IPS-18a (cell line): ENCODE results near the gene CHMP2A.
A peak's percentile ranks its signal among the peaks of the same experiment; 100 is the strongest.

Experiments used
- H3K27ac ChIP-seq: one replicate; pipeline ENCODE4 v1.5.1; 2013; ENCODE audit warnings: low read length
- H3K27me3 ChIP-seq: one replicate; pipeline ENCODE4 v1.6.1; 2013; ENCODE audit warnings: mild to moderate bottlenecking, low read length; ENCODE audit not compliant: control insufficient read depth, insufficient read depth
- H3K36me3 ChIP-seq: one replicate; pipeline ENCODE4 v1.6.1; 2013; ENCODE audit warnings: low read depth, low read length; ENCODE audit not compliant: control insufficient read depth
- H3K4me1 ChIP-seq: one replicate; pipeline ENCODE4 v1.6.1; 2013; ENCODE audit warnings: low read depth, low read length; ENCODE audit not compliant: control insufficient read depth
- H3K4me3 ChIP-seq: one replicate; pipeline ENCODE4 v1.5.1; 2013; ENCODE audit warnings: low read length
- H3K9ac ChIP-seq: one replicate; pipeline ENCODE4 v1.6.1; 2013; ENCODE audit warnings: mild to moderate bottlenecking, low read length, moderate library complexity
- H3K9me3 ChIP-seq: one replicate; pipeline ENCODE4 v1.6.1; 2013; ENCODE audit warnings: low read depth, low read length; ENCODE audit not compliant: control insufficient read depth

Gene CHMP2A

DNA sequence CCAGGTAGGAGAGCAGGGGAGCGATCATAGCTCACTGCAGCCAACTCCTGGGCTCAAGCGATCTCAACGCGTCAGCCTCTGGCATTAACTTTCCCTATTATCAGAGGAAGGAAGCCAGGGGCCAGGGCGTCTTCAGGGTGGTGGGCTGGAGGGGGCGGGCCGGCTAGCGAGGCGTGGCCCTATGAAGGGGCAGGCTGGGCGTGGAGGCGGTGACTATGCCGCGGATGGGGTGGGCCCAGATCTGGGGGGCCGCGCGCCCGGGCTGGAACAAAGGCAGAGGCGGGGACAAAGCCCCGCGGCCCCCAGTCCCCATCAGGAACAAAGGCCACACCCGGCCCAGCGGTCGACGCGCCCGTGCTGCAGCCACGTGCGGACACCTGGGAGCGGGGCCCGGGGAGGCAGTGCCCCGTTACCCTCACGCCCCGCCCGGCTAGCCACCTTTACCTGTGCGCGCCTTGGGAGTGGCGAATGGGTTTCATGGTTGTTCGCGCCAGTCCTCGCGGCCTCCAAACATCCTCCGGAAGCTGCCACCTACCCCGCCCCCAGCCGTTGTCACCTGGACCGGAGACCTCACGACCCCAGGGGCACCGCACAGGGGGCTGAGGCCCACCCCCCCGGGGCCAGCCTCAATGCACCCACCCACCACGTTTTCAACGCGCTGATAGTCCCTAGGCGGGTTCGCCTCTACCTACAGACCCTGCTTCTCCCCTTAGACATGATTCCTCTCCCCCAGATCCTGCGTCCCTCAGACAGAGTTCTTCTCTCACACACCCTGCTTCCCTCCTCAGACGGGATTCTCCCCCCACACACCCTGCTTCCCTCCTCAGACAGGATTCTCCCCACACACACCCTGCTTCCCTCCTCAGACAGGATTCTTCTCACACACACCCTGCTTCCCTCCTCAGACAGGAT, 16.4 kb downstream of the CHMP2A start:
- Histone ChIP-seq H3K9me3 (no peaks in the 10 kb centered on the region), H3K4me3 (peak overlapping the region; percentile 59), H3K27me3 (peaks cover 34% of the 10 kb centered on the region), H3K36me3 (no peaks in the 10 kb centered on the region), H3K4me1 (peaks cover 5% of the 10 kb centered on the region), H3K9ac (peak overlapping the region; percentile 86), H3K27ac (peak overlapping the region; percentile 94)

DNA sequence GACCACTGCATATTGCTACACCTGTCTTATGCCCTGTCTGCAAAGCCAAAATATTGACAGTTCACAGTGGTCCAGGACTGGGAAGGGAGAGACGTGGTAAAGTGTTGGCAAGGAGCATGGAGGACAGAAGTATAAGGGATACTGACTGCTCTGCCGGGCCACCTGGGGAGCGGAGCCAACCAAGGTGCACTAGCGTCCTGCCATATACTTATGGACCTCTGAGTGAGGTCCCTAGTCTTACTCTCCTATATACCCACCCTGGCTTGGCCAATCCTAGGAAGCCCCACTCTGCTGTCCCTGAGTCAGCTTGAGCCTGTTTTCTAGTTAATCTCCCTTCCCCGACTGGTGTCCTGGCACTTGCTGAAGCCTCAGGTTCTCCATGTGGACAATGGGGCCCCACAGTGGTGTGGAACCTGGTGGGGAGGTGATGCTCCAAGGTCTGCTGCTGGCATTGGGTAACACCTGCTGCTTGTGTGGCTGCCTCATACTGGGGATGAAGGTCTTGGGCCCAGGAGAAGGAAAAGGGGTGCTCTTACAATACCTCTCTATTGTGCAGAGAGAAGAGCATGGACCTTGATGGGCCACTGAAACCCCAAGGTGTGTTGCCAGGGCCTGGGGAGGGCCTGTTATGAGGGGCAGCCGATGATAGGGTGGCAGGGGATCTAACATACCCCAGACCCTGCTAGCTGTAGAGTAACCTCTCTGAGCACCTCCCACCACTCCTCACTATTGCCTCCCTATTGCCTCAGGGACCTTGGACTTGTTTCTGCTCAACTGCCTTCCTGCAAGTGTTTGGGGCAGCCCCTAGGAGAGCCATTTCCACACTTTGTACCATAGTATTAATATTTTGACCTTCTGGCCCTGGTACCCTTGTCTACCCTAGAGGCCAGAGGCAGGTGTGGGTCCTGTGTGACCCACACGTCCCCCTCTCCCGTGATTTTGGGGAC, 17.8 kb downstream of the CHMP2A start:
- Histone ChIP-seq H3K9me3 (no peaks in the 10 kb centered on the region), H3K27ac (no peak overlapping the region), H3K36me3 (no peaks in the 10 kb centered on the region), H3K9ac (peak overlapping the region; percentile 86), H3K27me3 (peaks cover 27% of the 10 kb centered on the region), H3K4me3 (no peak overlapping the region), H3K4me1 (peaks cover 5% of the 10 kb centered on the region)

DNA sequence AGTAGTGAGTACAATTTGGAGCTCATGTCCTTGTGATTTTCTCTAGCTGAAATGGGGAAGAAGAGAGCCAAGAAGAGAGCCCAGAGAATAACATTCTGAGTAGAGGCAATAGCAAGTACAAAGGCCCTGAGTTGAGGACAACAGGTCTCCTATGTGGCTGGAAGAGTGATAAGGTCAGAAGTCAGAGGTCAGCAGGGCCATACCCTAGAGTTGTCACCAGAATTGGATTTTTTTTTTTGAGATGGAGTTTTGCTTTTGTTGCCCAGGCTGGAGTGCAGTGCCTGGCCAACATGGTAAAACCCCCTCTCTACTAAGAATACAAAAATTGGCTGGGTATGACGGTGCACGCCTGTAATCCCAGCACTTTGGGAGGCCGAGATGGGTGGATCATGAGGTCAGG, 19.0 kb downstream of the CHMP2A start:
- Histone ChIP-seq H3K9ac (no peak overlapping the region), H3K9me3 (no peaks in the 10 kb centered on the region), H3K36me3 (no peaks in the 10 kb centered on the region), H3K4me3 (no peak overlapping the region), H3K4me1 (peaks cover 5% of the 10 kb centered on the region), H3K27me3 (peaks cover 26% of the 10 kb centered on the region), H3K27ac (no peak overlapping the region)

DNA sequence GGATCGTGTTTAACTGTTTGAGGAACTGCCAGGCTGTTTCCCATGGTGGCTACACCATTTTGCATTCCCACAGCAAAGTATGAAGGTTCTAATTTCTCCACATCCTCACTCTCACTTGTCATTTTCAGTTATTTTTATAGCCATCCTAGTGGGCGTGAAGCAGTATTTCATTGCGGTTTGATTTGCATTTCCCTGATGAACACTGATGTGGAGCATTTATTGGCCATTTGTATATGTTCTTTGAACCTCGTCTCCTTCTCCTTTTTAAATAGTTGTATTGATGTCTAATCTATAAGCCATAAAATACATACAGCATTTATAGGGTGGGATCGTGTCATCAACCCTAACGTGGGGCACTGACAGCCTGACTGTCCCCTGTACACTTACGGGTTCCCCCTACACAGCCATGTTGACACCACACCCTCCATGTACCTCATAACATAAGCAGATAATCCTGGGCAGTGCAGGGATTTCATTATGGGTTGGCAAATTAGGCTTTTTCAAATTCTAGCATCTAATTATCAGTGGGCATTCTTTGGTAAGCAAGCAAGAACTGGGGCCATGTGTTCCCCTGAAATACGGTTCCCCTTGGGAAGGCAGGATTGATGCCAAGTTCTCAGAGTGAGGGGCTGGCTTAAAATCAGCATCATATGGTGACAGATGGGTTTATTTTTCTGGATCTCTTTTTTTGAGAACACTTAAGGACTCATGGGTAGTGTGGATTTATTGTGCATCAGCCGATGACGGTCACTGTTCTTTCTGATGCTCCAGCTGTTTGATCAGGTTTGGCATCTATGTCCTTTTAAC, 23.7 kb downstream of the CHMP2A start:
- no peak overlapping the region for H3K4me3 ChIP-seq
- no peak overlapping the region for H3K9ac ChIP-seq
- H3K36me3 ChIP-seq, result no peaks in the 10 kb centered on the region
- H3K4me1 ChIP-seq, result no peaks in the 10 kb centered on the region
- no peak overlapping the region for H3K27ac ChIP-seq
- H3K9me3 ChIP-seq, result no peaks in the 10 kb centered on the region
- peaks cover 18% of the 10 kb centered on the region for H3K27me3 ChIP-seq

DNA sequence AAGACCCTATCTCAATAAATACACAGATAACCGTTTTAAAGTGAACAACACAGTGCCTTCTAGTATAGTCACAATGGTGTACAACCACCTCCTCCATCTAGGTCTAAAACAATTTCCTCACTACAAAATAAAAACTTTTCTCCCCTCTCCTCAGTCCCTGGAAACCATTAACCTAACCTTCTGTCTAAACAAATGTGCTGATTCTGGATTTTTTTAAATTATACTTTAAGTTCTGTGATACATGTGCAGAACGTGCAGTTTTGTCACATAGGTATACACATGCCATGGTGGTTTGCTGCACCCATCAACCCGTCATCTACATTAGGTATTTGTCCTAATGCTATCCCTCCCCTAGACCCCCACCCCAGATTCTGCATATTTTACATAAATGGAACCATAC, 25.5 kb downstream of the CHMP2A start:
- Histone ChIP-seq H3K4me1 (peaks cover 4% of the 10 kb centered on the region), H3K36me3 (no peaks in the 10 kb centered on the region), H3K9ac (no peak overlapping the region), H3K4me3 (no peak overlapping the region), H3K9me3 (no peaks in the 10 kb centered on the region), H3K27me3 (peaks cover 18% of the 10 kb centered on the region), H3K27ac (no peak overlapping the region)

DNA sequence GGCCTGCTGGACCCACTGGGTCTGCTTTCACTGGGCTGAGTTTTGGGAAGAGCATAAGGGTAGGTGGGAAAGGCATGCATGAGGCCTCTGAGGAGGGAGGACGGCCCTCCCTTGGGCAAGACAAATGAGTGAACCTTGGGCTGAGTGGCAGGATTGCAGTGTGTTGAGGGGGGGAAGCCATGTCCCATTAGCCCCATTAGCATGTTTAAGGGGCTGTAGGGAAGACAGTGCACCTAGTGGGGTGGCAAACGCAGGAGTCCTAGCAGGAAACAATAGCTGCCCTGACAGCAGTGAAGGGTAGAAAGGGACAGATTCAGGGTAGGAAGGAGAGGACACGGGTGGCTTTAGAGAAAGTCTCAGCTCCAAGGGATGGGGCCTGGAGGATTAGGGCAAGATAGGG, 32.2 kb downstream of the CHMP2A start:
- Histone ChIP-seq H3K27ac (no peak overlapping the region), H3K36me3 (no peaks in the 10 kb centered on the region), H3K9me3 (no peaks in the 10 kb centered on the region), H3K9ac (no peak overlapping the region), H3K27me3 (no peaks in the 10 kb centered on the region), H3K4me1 (peaks cover 12% of the 10 kb centered on the region), H3K4me3 (no peak overlapping the region)

DNA sequence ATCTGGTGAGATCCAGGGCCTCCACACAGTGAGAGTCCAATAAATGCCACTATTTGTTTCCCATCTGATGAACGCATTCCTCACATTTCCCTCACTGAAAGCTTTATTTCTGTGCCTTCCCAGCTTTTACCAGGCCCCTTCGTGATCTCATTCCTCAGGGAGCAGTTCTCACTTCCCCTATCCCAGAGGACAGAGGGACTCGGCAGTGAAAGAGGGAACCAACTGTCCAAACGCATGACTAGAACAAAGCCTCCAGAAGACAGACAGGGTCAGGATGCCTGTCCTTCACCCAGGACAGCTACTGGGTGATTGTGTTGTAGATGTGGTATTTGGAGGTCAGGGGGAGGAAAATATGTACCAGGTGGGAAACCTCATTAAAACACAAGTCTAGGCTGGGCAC, 33.3 kb downstream of the CHMP2A start:
- H3K4me3 ChIP-seq, result no peak overlapping the region
- H3K4me1 ChIP-seq, result peaks cover 12% of the 10 kb centered on the region
- no peaks in the 10 kb centered on the region for H3K9me3 ChIP-seq
- H3K36me3 ChIP-seq, result no peaks in the 10 kb centered on the region
- H3K27me3 ChIP-seq, result no peaks in the 10 kb centered on the region
- H3K9ac ChIP-seq, result no peak overlapping the region
- no peak overlapping the region for H3K27ac ChIP-seq

DNA sequence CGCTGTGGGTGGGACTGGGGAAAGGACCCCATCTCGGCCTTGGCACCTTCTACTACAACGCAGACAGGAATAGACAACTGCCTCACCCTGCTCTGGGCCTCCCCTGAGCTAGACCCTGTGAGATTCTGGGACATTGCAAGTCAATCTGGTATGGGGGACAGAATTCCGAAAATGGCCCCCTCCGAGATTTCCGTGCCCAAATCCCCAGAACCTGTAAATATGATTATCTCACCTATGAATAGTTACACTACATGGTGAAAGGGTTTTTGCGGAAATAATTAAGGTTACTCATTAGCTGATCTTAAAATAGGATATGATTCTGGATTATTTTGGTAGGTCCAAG, 34.7 kb downstream of the CHMP2A start:
- no peaks in the 10 kb centered on the region for H3K27me3 ChIP-seq
- no peaks in the 10 kb centered on the region for H3K9me3 ChIP-seq
- H3K4me3 ChIP-seq, result peak overlapping the region; percentile 93
- H3K9ac ChIP-seq, result peak overlapping the region; percentile 98
- no peaks in the 10 kb centered on the region for H3K36me3 ChIP-seq
- peak overlapping the region; percentile 86 for H3K27ac ChIP-seq
- H3K4me1 ChIP-seq, result peaks cover 18% of the 10 kb centered on the region

DNA sequence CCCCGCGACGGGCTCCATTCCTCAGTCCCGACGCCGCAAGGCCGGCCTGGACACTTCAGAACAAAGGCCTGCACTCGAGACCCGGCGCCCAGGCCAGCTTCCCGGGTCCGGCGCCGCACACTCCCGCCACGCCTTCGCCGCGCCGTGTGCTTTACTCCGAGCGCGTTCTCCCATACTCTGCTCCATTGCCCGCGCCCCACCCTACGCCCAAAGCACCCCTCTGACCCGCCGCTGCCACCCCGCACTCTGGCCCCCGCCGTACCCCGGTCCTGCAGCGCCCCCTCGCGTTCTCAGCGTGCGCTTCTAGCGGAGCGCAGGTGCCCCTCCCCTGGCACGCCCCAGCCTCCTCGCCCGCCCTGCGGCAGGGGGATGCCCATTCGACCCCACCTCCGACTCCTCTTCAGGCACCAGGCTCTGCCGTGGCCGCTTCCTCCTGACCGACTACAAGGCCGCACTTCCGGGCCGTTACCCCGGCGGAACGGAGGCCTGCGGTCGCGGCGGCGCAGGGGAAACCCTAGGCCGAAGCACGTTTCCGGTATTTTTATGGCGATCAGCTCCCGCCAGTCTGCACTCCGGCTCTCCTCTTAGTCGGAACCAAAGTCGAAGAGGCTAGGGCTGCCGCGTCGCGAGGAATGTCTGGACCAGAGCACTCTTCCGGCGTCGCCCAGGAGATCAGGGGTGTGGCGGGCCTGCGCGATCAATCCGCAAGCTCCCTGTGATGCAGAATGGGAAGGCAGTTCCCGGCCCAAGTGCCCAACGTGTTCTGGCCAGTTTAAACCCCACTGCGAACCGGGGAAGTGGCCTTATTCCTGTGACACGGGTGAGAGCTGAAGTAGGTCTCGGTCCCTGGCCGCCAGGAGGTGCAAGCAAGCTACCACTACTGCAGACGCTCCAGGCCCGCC, 35.3 kb downstream of the CHMP2A start, which contains the start of gene ZBTB45:
TSS of gene ZBTB45 (minus strand) at position 456 of the 902 bp plus-strand sequence. CDS start 2,137 bp downstream, outside the sequence.
- Histone ChIP-seq H3K4me1 (peaks cover 19% of the 10 kb centered on the region), H3K4me3 (peak within 1 kb of the TSS; percentile 93), H3K36me3 (no peaks in the 10 kb centered on the region), H3K27me3 (no peaks in the 10 kb centered on the region), H3K27ac (peak within 1 kb of the TSS; percentile 86), H3K9me3 (no peaks in the 10 kb centered on the region), H3K9ac (peak within 1 kb of the TSS; percentile 98)

DNA sequence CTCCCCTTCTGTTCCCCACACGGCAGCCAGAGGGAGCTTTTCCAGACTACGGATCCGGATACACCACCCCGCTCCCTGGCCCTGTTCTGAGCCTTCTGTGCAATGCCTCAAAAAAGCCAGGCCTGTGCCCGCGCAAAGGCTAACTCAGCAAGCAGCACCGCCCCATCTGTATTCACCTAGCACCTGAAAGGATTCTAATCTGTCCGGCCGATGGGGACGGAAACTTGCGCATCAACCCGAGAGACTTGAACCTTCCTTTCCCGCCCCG, 35.9 kb downstream of the CHMP2A start:
- Histone ChIP-seq H3K36me3 (no peaks in the 10 kb centered on the region), H3K9ac (peak overlapping the region; percentile 98), H3K4me3 (peak overlapping the region; percentile 93), H3K27me3 (no peaks in the 10 kb centered on the region), H3K9me3 (no peaks in the 10 kb centered on the region), H3K4me1 (peaks cover 22% of the 10 kb centered on the region), H3K27ac (peak overlapping the region; percentile 86)
